Neural progenitor cell (in vitro differentiated cells): ENCODE data around the gene HHEX.

Source experiments
- CTCF ChIP-seq: fragments of 200-600 bp; sonication (generic); IDR thresholded peaks from 2 replicates; pipeline ENCODE4 v1.5.1; 2017; ENCODE audit warnings: antibody characterized with exemption, mild to moderate bottlenecking
- EZH2 ChIP-seq: fragments of 200-600 bp; sonication (generic); IDR thresholded peaks from 2 replicates; pipeline ENCODE4 v1.6.1; 2017; ENCODE audit warnings: antibody characterized with exemption, mild to moderate bottlenecking, moderate library complexity
- EZH2phosphoT487 ChIP-seq: fragments of 200-600 bp; sonication (generic); IDR thresholded peaks from 2 replicates; pipeline ENCODE4 v1.6.1; 2017; ENCODE audit warnings: antibody characterized with exemption

GRCh38 chr10:92655426-92655825 is 34.3 kb upstream of the HHEX start:
- TF ChIP-seq CTCF (no peak), EZH2 (no peak), EZH2phosphoT487 (no peak)
